Transverse colon (tissue), 4 donors: ENCODE measurements around the gene RPL37. TPM values are rescaled to one million over a fixed set of nuclear protein-coding genes. Genes with fewer than 3 reads are reported as not detected.

Experiments
- DNase-seq: peaks from one replicate; pipeline ENCODE4 v3.0.0-alpha.2; 2019
- H3K27ac ChIP-seq, 4 donors: fragments of 200-600 bp; sonication (generic); 2 replicates each; pipeline ENCODE4 v1.5.1; 2016 to 2018; ENCODE audit warnings: inconsistent platforms in 4 of 4
- H3K27me3 ChIP-seq: fragments of 200-600 bp; sonication (generic); 2 replicates; pipeline ENCODE4 v1.5.1; 2017; ENCODE audit warnings: inconsistent platforms
- H3K36me3 ChIP-seq, 4 donors: fragments of 200-600 bp; sonication (generic); 2 replicates each; pipeline ENCODE4 v1.5.1; 2017 to 2019; ENCODE audit warnings: inconsistent platforms in 4 of 4
- H3K4me1 ChIP-seq, 4 donors: fragments of 200-600 bp; sonication (generic); 2 replicates each; pipeline ENCODE4 v1.5.1; 2017 to 2020; ENCODE audit warnings: inconsistent platforms in 4 of 4
- H3K4me3 ChIP-seq, 4 donors: fragments of 200-600 bp; sonication (generic); 1 replicate in 1 of 4; 2 replicates in 3 of 4; pipeline versions ENCODE4 v1.5.1 to v1.6.1; 2017 to 2019; ENCODE audit warnings: inconsistent platforms in 4 of 4
- H3K9me3 ChIP-seq, 2 donors: fragments of 200-600 bp; sonication (generic); 2 replicates each; pipeline ENCODE4 v1.5.1; 2017 to 2019; ENCODE audit warnings: inconsistent platforms in 2 of 2
- CTCF ChIP-seq, 5 experiments: fragments of 200-600 bp in 3 of 5; fragments of 450-650 bp in 2 of 5; sonication (generic) in 3 of 5; IDR thresholded peaks; 1 replicate in 2 of 5; 2 replicates in 3 of 5; pipeline ENCODE4 v1.5.1; 2016 to 2017; ENCODE audit warnings: antibody characterized with exemption in 5 of 5, inconsistent platforms in 3 of 5, mild to moderate bottlenecking in 2 of 5, moderate library complexity in 1 of 5
- EP300 ChIP-seq: sonication (generic); formaldehyde crosslinking; IDR thresholded peaks from one replicate; pipeline ENCODE4 v1.6.1; 2017; ENCODE audit warnings: antibody characterized with exemption, low read depth
- POLR2A ChIP-seq: fragments of 450-650 bp; IDR thresholded peaks from one replicate; pipeline ENCODE4 v1.6.1; 2016; ENCODE audit warnings: antibody characterized with exemption, mild to moderate bottlenecking, moderate library complexity
- POLR2AphosphoS5 ChIP-seq, 3 donors: sonication (generic); formaldehyde crosslinking; IDR thresholded peaks; one replicate each; pipeline ENCODE4 v1.6.1; 2016; ENCODE audit warnings: antibody characterized with exemption in 3 of 3
- WGBS, 2 donors: methylation state at CpG; one replicate each; pipeline ENCODE4 v1.1.5; 2018; ENCODE audit warnings: low coverage in 1 of 2; 5-methylcytosine and 5-hydroxymethylcytosine counted together
- in situ Hi-C, 4 donors: fragments of 200-750 bp; cut with MboI; loops; one replicate each; pipeline versions ENCODE4 v1.15.0 to v1.15.1; 2017; ENCODE audit warnings: low sequenced_read_pairs in 3 of 4, low pct_ligation_motif_present in 1 of 4, low pct_unique_long_range_greater_than_20kb in 1 of 4
- intact Hi-C: fragments of 100-400 bp; cut with DNase I; formaldehyde crosslinking; loops from one replicate; pipeline ENCODE4 v1.15.1; 2023; ENCODE audit warnings: low total_unique reads
- total RNA-seq, 4 donors: library from RNA; depleted of rRNA; stranded (reverse); fragments of >200 nt; gene quantifications; one replicate each; pipeline ENCODE4 v1.1.0, GENCODE V29; 2016

Gene RPL37
- total RNA-seq, 4 donors from 2014 or later, result 15.1 to 157 (median 90.5) TPM

- H3K4me1 ChIP-seq, result no peaks in the 10 kb centered on the region
- H3K4me3 ChIP-seq, result no peak overlapping the region
- no peak overlapping the region for H3K27ac ChIP-seq
- intact Hi-C loops (no loop called here), in situ Hi-C loops (no loop called here)
- no peaks in the 10 kb centered on the region for H3K36me3 ChIP-seq
- whole genome bisulfite sequencing, 2 donors, result 29 to 67% methylated on average over 1 of the region's 1 CpG
- H3K27me3 ChIP-seq, result no peaks in the 10 kb centered on the region
- no peak for DNase-seq
- no peak for TF ChIP-seq POLR2AphosphoS5 (IDR thresholded peaks at IDR 0.05)
- TF ChIP-seq CTCF (IDR thresholded peaks at IDR 0.05), result no peak
- no peak for TF ChIP-seq EP300
- no peak for TF ChIP-seq POLR2A
- H3K9me3 ChIP-seq, result no peaks in the 10 kb centered on the region
Observed at GRCh38 chr5:40812125-40812524, 22.9 kb downstream of the RPL37 start.

GRCh38 chr5:40801771-40802562 is 33.1 kb downstream of the RPL37 start:
- Histone ChIP-seq H3K9me3 (no peaks in the 10 kb centered on the region), H3K4me3 (no peak overlapping the region), H3K4me1 (peaks cover 2 to 14% (median 7%) of the 10 kb centered on the region in 4 donors), H3K36me3 (no peaks in the 10 kb centered on the region), H3K27ac (no peak overlapping the region), H3K27me3 (no peaks in the 10 kb centered on the region)
- intact Hi-C loops, result no loop called here
- DNase-seq, result no peak
- in situ Hi-C loops, result no loop called here
- WGBS, 2 donors, result 80 to 100% methylated on average over 1 to 8 of the region's 8 CpGs
- TF ChIP-seq POLR2AphosphoS5 (IDR thresholded peaks at IDR 0.05) (no peak), CTCF (IDR thresholded peaks at IDR 0.05) (no peak), POLR2A (no peak), EP300 (no peak)

DNA sequence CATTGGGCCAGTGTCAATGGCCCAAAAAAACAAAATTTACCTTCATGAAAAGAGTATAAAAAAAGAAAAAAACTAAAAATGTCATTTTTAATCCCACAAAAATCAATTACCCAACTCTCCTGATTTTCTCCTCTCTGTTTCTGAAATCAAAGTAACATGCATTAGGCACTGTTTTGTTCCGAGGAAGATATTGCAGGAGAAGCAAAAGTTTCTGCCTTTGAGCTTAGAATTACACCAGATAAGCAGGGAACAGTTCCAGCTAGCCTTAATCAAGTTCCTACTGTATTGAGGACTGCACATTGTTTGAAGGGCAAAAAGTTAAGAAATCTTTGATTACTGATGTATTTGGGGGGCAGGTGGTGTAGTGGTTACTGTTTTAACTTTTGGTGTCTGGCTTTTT is 35.8 kb downstream of the RPL37 start:
- TF ChIP-seq POLR2A (no peak), CTCF (IDR thresholded peaks at IDR 0.05) (no peak), POLR2AphosphoS5 (IDR thresholded peaks at IDR 0.05) (no peak), EP300 (no peak)
- Histone ChIP-seq H3K27ac (peak overlapping the region; percentile 89 to 98 (median 94)), H3K9me3 (no peaks in the 10 kb centered on the region), H3K4me1 (peaks cover 14 to 35% (median 24%) of the 10 kb centered on the region in 4 donors), H3K27me3 (no peaks in the 10 kb centered on the region), H3K36me3 (no peaks in the 10 kb centered on the region), H3K4me3 (peak overlapping the region in 2 of 4 donors; percentile 91 to 94)
- intact Hi-C loops (no loop called here), in situ Hi-C loops (no loop called here)
- no peak for DNase-seq
- 0 to 25% methylated on average over 1 of the region's 1 CpG for WGBS, 2 donors

DNA sequence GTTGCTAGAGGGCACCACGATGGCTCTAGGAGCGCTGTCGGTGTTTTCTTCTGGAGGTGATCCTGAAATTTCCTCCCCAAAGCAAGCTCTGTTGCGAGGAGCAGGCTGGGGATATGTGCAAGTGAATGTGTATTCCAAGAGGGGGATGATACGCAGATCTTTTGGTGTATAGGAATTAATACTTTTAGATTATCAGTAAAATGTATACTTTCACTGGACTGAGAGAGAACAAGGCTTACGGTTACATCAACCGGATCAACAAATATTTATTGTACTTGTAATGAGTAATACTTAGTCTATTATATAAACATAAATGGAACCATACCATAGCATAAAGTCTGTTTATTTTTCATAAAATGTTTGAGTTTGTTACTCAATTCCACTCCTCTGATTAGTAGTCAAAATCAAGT is 36.2 kb downstream of the RPL37 start:
- WGBS, 2 donors, result 4 to 6% methylated on average over 5 to 7 of the region's 7 CpGs
- H3K4me3 ChIP-seq, result peak overlapping the region; percentile 51 to 94 (median 90)
- H3K4me1 ChIP-seq, result peaks cover 14 to 40% (median 24%) of the 10 kb centered on the region in 4 donors
- H3K9me3 ChIP-seq, result no peaks in the 10 kb centered on the region
- no peaks in the 10 kb centered on the region for H3K27me3 ChIP-seq
- in situ Hi-C loops (no loop called here), intact Hi-C loops (no loop called here)
- no peak for DNase-seq
- TF ChIP-seq POLR2AphosphoS5 (IDR thresholded peaks at IDR 0.05) (no peak), POLR2A (no peak), EP300 (no peak), CTCF (IDR thresholded peaks at IDR 0.05) (no peak)
- H3K27ac ChIP-seq, result peak overlapping the region; percentile 89 to 98 (median 94)
- no peaks in the 10 kb centered on the region for H3K36me3 ChIP-seq
